NT2/D1 (cell line): ENCODE measurements around the gene MTRR.

Experiments used
- SUZ12 ChIP-seq: IDR thresholded peaks from 2 replicates; pipeline ENCODE4 v1.6.1; 2011; ENCODE audit not compliant: insufficient read length, insufficient read depth; ENCODE audit errors: extremely low read depth
- YY1 ChIP-seq: IDR thresholded peaks from 2 replicates; pipeline ENCODE4 v1.6.1; 2011; ENCODE audit not compliant: insufficient read length, insufficient read depth
- ZNF274 ChIP-seq: IDR thresholded peaks from 2 replicates; pipeline ENCODE4 v1.6.1; 2011; ENCODE audit warnings: mild to moderate bottlenecking, low read depth, low read length

- TF ChIP-seq YY1 (no peak), SUZ12 (no peak), ZNF274 (no peak)
Observed at GRCh38 chr5:7884491-7885267, 15.7 kb downstream of the MTRR start.
